GM18517 (cell line): ENCODE measurements around the gene DHX16.
"Not testable (repeated sequence)": the region's sequence is repeated elsewhere in the genome, so short reads cannot be mapped to it uniquely, and the experiment has no call there.

Experiments used
- ATAC-seq: cut with Tn5 transposase; IDR thresholded peaks from one replicate; pipeline ENCODE4 v1.9.1; 2021; ENCODE audit warnings: mild to moderate bottlenecking, moderate library complexity; ENCODE audit not compliant: unreplicated experiment

Gene DHX16

DNA sequence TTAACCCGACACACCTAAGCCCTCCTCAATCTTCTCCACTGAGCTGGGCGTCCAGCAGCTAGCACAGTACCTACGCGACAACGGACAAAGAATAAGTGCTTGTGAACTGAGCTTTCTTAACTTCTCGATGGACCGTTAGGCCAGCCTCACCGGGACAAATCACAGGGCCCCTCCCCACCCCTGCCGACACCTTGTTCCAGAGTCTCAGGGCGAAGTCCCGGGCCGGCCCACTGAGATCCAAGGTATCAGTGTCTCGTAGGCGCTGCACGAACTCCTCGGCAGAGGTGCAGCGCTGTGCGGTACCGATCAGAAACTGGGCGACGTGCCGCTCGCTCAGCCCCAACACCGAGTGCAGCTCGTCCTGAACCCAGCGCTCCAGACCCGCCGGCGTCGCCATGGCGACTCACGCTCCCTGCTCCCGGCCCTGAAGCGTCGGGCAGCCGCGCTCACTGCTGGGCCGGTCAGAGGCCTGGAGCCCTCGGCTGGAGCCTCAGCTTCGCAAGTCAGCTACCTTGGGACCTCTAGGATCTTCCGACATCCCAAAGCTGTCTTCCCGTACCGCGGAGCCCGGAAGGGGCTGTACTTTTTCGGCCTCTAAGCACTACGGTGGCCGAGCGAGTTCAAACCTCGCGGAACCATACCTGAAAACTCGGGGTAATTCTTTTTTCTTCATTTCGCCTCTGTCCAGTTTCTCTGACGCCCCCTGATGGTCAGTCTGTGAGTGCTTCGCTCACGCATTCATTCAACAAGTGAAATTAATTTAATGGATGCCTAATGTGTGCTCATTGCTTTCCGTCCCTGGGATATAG is at the start of gene DHX16:
TSS of gene DHX16 (minus strand) at position 562 of the 809 bp plus-strand sequence. CDS start at position 397, 165 bp downstream.
- ATAC-seq = peak; percentile 80

DNA sequence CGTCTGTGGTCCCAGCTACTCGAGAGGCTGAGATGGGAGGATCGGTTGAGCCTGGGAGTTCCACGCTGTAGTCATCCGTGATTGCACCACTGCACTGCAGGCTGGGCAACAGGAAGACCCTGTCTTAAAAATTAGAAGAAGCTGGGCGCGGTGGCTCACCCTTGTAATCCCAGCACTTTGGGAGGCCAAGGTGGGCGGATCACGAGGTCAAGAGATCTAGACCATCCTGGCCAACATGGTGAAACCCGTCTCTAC is 49.1 kb upstream of the DHX16 start:
- ATAC-seq = not testable (repeated sequence)

DNA sequence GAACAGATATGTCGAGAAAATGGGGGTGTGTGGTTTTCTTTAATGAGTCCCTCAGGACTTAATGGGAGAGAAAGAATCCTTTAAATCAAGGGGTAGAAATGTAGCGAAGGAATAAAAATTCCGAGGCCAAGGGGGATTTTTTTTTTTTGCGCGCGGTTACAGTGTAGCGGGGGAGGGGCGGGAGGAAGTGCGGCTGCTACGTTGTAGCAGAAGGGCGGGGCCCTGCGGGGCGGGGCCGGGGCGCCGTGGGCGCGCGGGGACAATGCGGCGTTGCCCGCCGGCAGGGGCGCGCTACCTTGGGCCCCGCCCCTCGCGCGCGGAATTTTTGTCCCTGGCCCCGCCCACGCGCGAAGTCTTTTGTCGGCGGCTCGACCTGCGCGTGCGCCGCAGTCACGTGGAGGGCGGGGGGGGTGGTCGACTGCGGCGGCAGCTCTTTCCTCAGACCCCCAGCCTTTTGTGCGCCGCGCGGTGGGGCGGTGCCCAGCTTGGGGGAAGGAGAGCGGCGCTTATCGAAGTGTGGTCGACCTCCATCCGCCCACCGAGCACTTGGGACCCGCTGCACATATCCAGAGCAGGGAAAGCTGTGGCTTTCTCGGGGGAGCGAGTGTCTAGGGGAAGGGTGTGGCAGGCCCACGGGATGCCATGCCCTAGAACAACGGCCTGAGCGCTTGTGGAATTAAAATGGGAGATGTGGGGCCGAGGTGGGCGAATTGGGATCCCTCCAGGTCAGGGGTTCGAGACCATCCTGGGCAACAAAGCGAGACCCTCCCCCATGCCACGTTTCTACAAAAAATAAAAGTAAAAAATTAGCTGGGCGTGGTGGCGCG is 48.6 kb upstream of the DHX16 start:
- no peak for ATAC-seq

DNA sequence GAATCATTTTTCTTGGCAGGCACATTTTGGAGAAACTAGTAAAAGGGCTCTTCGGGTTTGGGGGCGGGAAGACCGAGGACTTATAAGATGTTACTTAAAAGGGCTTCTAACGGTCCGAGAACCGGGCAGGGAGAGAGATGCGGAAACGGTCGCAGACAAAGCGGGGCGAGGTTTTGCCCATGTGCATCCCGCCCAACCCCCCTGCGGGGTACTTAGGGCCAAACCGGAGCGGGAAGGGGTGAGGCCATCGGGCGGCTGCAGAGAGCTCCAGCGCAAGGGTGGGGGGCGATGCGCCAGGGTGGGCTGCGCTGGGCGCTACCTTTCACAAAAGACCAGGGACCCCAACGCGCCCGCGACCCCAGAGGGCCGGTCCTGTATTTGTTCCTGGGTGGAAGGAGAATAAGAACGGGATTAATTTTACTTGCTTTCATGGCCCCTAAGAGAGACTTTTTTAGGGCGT is 48.0 kb upstream of the DHX16 start:
- no peak for ATAC-seq

DNA sequence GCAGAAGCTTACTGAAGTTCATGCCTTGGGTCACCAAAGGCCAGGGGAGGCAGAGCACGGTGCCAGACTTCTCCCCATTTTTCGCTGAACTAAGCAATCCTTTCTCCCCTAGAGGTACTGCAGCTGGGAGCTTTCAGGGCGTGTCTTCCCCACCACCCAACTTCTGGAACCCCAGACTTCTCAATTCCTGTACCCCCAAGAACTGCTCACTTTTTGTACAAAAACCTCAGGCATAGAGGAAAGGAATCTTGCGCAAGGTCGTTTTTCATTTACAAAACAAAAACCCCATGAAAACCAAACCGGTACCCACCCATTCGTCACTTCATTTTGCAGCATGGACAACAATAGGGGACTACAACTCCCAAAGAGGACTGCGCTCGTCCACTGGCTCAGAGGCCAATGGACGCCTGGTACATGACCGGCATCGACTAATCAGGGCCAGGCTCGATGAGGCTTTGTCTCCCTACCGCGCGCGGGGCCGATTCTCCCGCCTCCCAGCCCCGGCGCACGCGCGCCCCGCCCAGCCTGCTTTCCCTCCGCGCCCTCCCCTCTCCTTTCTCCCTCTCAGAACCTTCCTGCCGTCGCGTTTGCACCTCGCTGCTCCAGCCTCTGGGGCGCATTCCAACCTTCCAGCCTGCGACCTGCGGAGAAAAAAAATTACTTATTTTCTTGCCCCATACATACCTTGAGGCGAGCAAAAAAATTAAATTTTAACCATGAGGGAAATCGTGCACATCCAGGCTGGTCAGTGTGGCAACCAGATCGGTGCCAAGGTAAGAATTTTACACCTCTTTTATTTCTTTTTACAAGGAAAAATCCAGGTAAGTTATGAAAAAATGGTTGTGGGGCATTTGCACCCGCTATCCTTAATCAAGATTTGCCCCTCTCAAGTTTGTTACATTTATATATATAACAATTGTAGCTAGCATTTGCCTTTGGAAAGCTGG is 47.3 kb upstream of the DHX16 start, which contains the start of gene TUBB:
TSS of gene TUBB (plus strand) at position 562 of the 947 bp plus-strand sequence. CDS start at position 717, 155 bp downstream.
- ATAC-seq = peak; percentile 38

DNA sequence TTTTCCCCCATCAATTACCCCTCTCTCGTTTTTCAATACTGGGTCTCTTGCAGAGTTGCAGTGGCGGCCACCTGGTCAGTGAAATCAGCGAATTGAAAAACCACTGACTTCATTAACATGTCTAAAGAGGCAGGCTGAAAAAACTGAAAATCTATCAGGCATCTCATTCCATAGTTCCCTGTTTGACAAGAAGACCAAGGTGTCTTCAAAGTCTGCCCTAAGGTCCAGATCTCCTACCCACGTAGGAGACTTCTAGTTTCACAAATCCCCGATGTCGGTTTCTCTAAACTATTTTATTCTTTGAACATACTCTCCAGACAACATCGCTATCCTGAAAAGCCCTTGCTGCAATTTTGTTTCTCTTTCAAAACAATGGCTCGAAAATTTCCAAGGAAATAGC is 46.5 kb upstream of the DHX16 start:
- no peak for ATAC-seq

DNA sequence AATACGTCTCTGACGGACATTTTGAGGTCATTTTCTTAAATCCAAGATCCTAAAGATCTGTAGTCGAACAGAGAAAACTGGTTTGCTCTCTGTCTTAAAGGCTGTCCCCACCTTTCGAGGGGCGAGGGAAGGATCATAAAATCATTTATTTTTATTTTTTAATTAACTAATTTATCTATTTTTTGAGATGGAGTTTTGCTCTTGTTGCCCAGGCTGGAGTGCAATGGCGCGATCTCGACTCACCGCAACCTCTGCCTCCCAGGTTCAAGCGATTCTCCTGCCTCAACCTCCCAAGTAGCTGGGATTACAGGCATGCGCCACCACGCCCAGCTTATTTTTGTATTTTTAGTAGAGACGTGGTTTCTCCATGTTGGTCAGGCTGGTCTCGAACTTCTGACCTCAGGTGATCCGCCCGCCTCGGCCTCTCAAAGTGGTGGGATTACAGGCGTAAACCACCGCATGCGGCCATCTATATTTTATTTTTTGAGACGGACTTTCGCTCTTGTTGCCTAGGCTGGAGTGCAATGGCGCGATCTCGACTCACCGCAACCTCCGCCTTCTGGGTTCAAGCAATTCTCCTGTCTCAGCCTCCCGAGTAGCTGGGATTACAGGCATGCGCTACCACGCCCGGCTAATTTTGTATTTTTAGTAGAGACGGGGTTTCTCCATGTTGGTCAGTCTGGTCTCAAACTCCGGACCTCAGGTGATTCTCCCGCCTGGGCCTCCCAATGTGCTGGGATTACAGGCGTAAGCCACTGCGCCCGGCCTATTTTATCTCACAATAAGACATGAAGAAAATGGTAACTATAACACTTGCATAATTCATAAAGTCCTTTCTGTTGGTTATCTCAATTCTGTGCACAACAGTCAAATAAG is 45.3 kb upstream of the DHX16 start:
- not testable (repeated sequence) for ATAC-seq

DNA sequence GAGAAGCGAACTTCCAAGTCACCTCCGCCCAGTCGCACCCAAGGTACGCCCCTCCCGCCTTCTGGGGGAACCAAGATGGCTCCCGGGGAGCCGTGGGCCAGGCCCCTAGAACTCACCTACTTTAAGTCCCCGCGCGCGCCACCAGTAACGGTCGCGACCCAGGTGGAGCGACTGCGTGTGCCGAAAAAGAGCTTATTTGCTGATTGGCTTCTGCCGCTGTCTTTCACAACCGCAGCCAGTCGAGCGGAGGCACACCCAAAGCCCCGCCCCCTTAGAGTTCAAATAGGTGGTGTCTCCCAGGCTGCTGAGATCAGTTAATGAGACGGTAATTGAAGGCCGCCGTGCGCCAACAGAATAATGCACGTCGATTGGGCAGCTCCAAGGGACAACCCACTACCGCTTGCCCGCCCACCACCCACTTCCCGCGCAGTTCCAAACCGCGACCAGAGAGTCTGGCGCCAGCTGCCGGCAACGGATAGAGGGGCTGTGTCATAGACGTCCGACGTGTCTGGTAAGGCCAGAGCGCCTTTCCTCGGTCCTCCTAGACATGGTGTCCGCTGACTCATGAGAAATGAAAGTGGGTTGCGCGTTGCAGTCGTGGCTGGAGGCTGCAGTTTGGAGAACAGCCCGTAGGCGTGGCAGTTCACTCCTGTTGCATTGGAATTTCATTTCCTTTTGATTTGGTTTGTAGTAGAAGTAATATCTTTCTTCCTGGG is 44.5 kb upstream of the DHX16 start, which contains the start of gene MDC1:
TSS of gene MDC1 (minus strand) at position 153 of the 716 bp plus-strand sequence. CDS start 2,106 bp downstream, outside the sequence.
- peak; percentile 68 for ATAC-seq

DNA sequence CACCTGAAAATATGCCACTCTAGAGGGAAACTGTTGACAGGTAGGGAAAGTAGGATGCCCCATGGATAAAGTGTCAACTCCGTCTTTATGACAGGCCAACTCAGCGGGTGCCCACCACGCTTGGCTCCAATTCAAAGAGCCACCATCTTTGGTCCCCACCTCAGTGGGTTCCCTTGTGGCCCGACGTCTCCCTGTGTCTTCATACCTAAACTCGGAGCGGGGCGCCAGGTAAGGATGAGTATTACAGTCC is 44.0 kb upstream of the DHX16 start:
- no peak for ATAC-seq

DNA sequence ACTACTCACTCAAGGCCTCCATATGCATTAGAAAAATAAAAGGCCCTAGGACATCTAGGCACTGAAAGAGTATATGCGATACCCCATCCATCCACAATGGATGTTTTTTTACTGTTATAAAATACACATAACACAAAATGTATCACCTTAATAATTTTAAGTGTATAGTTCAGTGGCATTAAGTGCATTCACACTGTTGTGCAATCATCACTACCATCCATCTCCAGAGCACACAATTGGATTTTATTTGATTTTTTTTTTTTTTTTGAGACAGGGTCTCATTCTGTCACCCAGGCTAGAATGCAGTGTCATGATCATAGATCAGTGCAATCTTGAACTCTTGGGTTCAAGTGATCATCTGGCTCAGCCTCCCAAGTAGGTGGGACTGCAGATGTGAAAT is 41.5 kb upstream of the DHX16 start:
- ATAC-seq = no peak

DNA sequence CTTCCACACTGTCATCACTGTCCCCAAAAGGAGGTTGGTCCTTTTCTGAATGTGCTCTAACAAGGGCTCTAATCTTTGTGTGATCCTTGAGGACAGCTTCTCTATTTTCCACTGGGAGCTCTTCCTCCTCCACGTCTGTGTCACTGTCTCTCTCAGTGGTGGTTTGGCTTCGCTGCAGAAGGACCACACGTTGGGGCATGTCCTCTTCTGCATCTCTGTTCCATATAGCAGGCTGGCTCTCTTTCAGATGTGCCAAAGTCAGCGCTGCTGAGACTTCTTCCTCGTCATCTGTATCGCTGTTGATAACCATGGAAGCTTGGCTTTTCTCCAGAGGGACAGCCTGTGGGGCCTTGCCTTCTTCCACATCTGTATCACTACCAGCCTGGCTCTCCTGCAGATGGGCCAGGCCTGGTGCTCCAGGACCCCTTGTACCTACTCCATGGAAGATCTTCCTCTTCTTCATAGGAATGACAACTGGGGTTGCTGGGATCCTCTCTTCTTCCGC is 39.7 kb upstream of the DHX16 start:
- ATAC-seq = no peak

DNA sequence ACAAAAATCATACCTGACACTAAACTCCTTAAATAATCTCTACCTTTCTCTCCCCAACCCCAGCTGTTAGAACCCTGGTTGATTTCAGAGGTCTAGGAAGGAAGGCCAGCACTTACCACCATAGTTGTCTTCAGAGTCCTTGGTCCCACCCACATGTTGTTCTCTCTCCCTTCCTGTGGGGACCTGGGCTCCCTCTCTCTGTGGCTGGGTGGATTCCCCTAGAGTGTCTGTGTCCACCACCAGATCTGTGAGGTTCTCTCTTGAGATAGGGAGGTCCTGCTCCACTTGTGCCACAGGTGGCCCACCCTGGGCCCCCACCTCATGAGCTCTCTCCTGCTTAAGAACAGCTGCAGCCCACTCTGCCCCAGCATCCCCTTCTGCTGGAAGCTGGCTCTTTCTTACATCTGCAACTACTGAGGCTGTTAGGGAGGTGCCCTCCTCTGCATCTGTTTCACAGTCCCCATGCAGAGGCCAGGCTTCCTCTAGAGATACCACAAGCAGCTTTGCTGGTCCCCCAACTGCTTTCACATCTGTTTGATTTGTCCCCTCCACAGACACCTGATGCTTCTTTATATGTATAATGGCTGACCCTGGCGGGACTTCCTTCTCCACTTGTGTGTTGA is 39.1 kb upstream of the DHX16 start:
- ATAC-seq = no peak

DNA sequence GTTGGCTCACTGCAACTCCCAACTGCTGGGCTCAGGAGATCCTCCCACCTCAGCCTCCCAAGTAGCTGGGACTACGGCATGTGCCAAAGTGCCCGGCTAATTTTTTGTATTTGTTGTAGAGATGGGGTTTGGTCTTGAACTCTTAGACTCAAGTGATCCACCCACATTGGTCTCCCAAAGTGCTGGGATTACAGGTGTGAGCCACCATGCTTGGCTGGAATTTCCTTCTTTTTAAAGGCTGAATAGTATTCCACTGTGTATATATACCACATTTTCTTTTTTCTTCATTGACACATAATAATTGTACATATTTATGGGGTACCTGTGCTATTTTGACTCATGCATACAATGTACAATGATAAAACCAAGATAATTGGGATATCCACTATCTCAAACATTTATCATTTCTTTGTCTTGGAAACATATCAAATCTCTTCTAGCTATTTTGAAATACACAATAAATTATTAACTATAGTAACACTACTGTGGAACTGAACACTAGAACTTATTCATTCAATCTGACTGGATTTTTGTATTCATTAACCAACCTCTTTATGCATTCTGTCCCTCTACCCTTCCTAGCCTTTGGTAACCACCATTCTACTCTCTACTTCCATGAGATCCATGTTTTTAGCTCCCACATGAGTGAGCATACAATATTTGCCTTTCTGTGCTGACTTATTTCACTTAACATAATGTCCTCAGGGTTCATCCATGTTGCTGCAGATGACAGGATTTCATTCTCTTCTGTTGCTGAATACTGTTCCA is 36.5 kb upstream of the DHX16 start:
- ATAC-seq = no peak

DNA sequence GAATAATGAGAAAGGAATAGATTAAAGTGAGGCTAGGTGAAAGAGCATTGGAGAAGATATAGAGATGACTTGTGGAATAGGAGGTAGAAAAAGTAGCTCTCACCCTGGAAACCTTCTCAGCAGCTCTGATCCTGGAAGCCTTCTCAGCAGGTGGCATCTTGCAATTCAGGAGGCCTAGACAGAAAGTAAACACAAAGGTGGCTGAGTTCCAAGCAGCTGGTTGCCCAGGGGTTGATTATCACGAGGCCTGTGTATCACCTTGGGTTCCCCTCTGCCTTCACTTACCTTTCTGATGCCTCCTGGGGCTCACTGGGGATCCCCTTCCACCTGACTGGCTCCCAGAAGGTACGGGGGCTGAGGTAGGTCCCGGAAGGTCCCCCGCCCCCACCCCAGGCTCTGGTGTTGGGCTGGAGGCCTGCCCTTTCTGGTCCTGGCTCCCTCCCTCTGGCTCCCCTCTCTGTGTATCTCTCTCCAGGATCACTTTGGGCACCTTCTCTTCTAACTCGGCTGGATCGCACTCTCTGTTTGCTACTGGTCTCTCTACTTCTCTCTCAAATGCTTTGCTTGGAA is 34.6 kb upstream of the DHX16 start:
- ATAC-seq = no peak

DNA sequence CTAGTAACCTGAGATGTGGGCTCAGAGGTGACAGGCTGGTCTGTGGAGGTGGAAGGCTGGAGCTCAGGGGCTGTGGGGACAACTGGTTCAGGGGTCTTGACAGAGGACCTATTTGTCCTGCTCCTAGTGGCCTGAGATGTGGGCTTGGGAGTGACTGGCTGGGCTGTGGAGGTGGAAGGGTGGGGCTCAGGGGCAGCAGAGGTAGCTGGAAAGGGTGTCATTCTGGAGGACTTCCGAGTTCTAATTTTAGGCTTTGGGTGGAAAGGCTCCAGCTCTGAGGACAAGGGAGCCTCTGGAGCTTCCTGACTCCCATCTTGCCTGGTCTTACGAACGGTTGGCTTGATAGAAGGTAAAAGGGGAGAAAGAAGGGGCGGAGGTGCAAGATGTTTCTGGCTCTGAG is 32.8 kb upstream of the DHX16 start:
- ATAC-seq = no peak

DNA sequence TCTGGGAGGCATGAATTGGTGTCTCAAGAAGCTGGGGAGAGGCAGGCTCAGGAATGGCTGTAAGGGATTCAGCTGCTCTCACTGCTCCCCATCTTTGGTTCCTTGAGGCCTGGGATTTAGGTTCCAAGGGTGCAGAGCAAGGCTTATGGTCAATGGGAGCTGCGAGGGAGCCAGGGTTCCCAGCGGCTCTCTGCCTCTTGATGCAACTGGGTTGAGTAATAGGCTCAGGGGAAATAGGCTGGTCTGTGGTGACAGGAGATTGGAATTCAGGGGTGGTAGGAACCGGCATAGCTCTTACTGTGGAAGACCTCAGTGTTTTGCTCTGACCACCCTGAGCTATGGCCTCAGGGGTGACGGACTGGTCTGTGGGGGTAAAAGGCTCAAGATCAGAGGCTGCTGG is 31.0 kb upstream of the DHX16 start:
- no peak for ATAC-seq

DNA sequence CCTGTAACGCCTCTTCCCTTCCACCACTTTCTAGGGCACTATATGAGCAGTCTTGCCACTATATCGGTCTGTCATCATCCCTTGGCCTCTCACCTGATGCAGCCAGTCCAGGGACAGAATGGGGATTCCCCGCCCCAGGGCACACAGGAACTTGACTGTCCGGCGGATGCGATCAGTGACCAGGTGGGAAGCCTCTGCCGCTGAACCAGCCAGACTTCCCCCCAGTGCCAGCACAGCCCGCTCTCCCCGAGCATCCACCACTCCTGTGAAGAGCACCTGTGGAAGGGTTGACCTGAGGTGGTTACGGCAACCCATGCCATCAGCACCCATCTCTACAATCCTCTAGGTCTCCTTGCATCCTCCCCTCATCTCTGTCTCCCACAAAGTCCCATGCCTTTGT is 30.2 kb upstream of the DHX16 start:
- no peak for ATAC-seq

DNA sequence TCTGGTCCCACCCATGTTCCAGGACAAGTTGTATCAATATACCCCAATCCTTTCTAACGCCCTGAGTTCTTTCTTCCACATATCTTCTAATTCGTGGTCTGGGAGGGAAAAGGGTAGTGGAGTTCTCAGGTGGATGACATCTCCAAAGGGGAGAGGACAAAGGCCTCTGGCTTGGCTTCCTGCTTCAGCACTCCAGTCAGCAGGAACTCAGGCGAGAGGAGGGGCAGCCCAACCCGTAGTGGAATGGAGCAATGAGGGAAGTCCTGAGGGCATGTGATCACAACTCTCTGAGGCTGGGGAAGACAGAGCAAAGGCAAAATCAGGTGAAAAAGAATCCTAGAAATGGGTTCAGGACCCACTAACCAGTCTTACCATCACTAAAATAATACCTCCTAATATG is 27.5 kb upstream of the DHX16 start:
- no peak for ATAC-seq
